DLD1 (cell line): ENCODE measurements around the gene LMCD1.
"Not testable (repeated sequence)": the region's sequence is repeated elsewhere in the genome, so short reads cannot be mapped to it uniquely, and the experiment has no call there.

Source experiments
- in situ Hi-C: cut with HindIII; loops from 2 replicates; pipeline ENCODE4 v1.10.0; 2017; ENCODE audit warnings: low sequenced_read_pairs

Gene LMCD1

DNA sequence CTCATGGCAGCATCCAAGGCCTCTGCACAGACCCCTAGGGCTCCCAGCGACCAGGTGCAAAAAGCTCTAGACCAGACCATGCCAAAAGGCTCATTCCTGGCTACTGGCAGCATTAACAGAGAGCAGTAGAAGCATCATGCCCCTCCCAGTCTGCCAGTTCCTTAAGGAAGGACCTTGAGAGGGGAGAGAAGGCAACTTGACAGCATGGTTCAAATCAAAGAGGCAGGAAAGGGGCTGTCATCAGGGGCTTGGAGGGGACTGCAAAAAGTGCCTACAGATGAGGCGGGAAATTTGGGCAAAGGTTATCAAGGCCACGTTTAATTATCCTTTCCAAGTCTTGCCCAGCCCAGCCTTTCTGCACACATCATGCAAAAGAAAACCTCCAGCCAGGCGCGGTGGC is 78.3 kb downstream of the LMCD1 start:
- in situ Hi-C loops = no loop called here

- in situ Hi-C loops = not testable (repeated sequence)
Observed at GRCh38 chr3:8580434-8580833, 78.8 kb downstream of the LMCD1 start.

DNA sequence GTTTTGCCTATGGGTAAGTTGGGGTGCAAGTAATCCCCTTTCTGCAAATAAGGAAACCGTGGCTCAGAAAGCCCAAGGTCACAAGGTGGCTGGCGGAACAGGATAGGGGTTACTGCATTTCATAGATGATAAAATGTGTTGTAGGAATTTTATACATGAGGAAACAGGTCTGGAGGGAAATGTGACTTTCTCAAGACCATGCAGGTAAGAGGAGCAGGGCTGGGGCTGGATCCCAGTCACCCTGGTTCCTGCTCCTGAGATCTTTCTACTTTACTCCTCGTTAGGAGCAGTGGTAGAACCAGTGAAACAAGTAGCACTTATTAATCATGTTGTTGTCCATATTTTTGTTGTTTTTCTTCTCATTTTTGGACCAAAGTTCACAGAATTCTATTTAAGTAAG is 79.8 kb downstream of the LMCD1 start:
- in situ Hi-C loops = no loop called here

DNA sequence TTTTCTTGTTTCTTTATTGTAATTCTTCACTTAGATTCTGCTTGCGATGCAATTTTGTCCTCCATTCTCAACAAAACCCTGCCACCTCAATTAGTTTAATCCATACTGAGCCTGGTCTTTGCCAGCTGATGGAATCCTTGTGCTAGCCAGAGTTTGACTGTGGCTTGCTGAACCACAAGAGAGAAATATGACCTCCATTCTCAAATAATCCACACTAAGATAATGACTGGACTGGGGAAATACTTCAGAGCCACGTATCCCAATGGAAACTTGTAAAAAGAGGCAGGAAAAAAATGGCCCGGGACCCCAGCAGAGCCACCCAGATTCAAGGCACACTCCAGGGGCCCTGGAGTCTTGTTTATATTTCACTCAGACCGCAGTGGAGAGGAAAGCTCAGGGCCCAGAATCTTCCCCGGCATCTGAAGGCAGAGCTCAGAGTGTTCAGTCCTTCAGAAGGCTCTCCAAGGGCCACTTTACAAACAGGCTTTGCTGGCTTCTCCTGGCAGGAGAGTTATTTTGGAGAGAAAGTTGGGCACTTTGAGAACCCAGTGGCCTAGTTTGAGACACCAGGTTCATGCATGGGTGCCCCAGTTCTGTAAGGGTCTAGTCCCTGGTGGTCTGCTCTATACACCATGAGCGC is 80.3 kb downstream of the LMCD1 start:
- in situ Hi-C loops = no loop called here

DNA sequence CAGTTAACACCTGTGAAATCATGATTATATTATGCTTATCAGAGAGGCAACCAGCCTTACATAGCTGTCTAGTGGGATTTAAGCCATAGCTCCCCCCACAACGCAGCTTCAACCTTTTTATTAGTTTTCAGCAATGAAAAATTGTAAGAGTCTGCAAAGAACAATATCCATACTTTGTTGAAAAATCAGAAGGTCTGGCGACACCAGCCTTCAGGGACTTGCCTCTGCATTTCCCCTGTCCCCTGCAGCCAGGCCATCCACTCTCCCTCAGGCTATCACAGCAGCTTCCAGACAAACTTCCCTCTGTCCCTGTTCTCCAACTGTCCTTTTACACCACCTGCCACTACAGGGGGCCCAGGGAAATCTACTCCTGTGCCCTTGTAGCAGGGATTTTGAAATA is 83.0 kb downstream of the LMCD1 start:
- in situ Hi-C loops = no loop called here

DNA sequence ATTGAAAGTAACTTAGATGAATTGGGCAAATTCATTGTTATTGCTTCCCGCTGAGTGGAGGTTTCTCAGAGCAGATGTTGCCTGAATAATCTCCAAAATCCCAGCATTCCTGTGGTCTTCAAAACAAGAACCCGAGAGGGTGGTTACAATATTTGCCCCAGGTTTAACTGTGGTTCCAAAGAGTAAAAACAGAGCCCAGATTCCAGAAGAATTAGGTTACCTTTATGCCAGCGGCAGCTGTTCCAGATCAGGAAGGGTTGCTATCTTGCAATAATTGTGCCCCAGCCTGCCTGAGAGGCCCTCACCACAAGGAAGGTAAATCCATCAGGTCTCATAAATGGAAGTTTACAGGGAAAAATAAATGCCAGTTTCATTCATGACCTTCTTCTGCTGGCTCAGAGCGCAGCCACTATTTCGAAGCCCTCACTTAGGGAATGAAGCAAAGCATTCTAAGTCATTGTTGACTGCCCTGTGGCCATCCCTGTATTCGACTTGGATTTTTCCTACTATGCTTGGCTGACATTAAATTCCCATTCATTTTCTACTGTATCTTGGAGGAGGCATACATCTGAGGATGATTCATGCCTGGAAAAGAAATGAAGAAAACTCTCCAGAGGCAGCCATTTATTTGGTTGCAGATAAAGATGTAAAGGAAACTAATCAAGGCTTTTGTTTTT is 88.4 kb downstream of the LMCD1 start:
- in situ Hi-C loops = no loop called here

- in situ Hi-C loops = no loop called here
Observed at GRCh38 chr3:8593021-8593827, 91.6 kb downstream of the LMCD1 start.

- in situ Hi-C loops = no loop called here
Observed at GRCh38 chr3:8595252-8595651, 93.6 kb downstream of the LMCD1 start.

GRCh38 chr3:8595695-8596115 is 94.1 kb downstream of the LMCD1 start:
- in situ Hi-C loops = no loop called here

- in situ Hi-C loops = no loop called here
Observed at GRCh38 chr3:8596321-8597218, 94.9 kb downstream of the LMCD1 start.

- in situ Hi-C loops = no loop called here
Observed at GRCh38 chr3:8597219-8597853, 95.7 kb downstream of the LMCD1 start.

- in situ Hi-C loops = no loop called here
Observed at GRCh38 chr3:8599146-8599545, 97.5 kb downstream of the LMCD1 start.

- in situ Hi-C loops = no loop called here
Observed at GRCh38 chr3:8600457-8600856, 98.8 kb downstream of the LMCD1 start.

- in situ Hi-C loops = no loop called here
Observed at GRCh38 chr3:8603115-8603710, 101.6 kb downstream of the LMCD1 start.

DNA sequence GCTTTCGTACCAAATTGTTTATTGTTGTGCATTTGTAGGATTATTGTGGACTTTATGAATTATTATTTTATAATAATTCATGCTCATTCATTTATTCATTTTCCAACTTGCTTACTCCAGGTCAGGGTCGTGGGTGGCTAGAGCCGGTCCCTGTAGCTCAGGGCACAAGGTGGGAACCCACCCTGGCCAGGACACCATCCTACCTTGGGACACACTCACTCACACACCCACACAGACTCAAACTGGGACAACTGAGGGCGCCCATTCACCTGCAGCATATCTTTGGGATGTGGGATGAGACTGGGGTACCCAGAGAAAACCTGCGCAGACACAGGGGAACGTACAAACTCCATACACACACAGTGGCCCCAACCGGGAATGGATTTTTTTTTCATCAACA is 102.4 kb downstream of the LMCD1 start:
- in situ Hi-C loops = no loop called here

- in situ Hi-C loops = no loop called here
Observed at GRCh38 chr3:8604988-8605387, 103.4 kb downstream of the LMCD1 start.

GRCh38 chr3:8606701-8607231 is 105.1 kb downstream of the LMCD1 start:
- in situ Hi-C loops = no loop called here

DNA sequence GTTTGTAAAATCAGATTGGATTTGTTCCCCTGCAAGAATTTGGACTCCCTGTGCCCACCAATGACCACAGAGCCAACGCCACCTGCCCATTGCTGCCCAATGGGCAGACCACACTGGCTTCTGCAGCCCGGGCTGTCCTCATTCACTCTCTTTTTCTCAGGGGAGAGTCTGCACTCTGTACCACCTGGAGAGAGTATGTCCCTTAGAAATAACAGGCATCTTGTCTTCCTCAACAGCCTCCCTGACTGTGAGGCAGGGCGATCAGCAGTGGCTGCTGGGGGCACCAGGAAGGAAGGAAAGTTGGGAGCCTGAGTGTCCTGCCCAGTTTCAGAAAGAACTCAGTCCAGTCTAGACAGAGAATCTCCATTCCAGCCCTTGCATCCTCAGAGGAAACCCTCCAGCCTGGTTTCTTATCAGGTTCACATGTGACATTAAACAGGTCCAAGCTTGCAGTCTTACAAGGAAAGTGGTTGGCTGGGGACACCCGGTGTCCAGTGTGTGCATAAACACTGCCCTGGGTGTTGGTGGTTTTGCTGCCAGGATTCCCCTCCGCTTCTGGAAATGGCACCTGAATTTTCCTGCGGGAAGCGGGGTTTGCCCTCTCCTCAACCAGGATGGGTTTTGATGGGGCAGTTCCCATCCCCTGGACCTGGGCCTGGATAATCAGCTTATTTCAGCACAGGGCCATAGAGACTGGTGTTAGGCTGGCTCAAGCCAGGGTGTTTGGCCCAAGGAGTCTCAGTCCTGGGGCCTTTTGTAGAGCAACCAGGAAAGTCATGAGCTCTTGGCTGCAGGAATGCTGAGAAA is 105.8 kb downstream of the LMCD1 start:
- in situ Hi-C loops = no loop called here
